Ovary (tissue), 9 donors: ENCODE measurements around the gene SVIL. TPM values are rescaled to one million over a fixed set of nuclear protein-coding genes. Genes with fewer than 3 reads are reported as not detected.
A peak's percentile ranks its signal among the peaks of the same experiment; 100 is the strongest.
"Not testable (repeated sequence)": the region's sequence is repeated elsewhere in the genome, so short reads cannot be mapped to it uniquely, and the experiment has no call there.

Experiments used
- DNase-seq, 5 donors: peaks; one replicate each; pipeline ENCODE4 v3.0.0-alpha.2; 2019 to 2020
- H3K27ac ChIP-seq, 2 donors: fragments of 200-600 bp; one replicate each; pipeline versions ENCODE4 v1.5.1 to v1.8.0; 2019 to 2022
- H3K27me3 ChIP-seq: fragments of 200-600 bp; one replicate; pipeline ENCODE4 v1.8.0; 2022
- H3K36me3 ChIP-seq: fragments of 200-600 bp; sonication (generic); one replicate; pipeline ENCODE4 v1.5.1; 2019
- H3K4me1 ChIP-seq: one replicate; pipeline ENCODE4 v1.8.1; 2013; ENCODE audit warnings: mild to moderate bottlenecking, moderate library complexity; ENCODE audit not compliant: insufficient read depth
- H3K4me3 ChIP-seq: fragments of 200-600 bp; sonication (generic); one replicate; pipeline ENCODE4 v1.5.1; 2017
- H3K9me3 ChIP-seq, 2 donors: fragments of 200-600 bp in 1 of 2; sonication (generic) in 1 of 2; one replicate each; pipeline versions ENCODE4 v1.5.1 to v1.8.1; 2013 to 2019; ENCODE audit warnings: mild to moderate bottlenecking in 1 of 2, moderate library complexity in 1 of 2
- EP300 ChIP-seq: sonication (generic); formaldehyde crosslinking; IDR thresholded peaks from one replicate; pipeline ENCODE4 v1.6.1; 2017; ENCODE audit warnings: antibody characterized with exemption
- POLR2A ChIP-seq: fragments of 450-650 bp; IDR thresholded peaks from one replicate; pipeline ENCODE4 v1.6.1; 2017; ENCODE audit warnings: antibody characterized with exemption, mild to moderate bottlenecking, moderate library complexity
- WGBS, 3 donors: extraction: QIAGEN DNeasy Blood & Tissue Kit in 1 of 3; methylation state at CpG; one replicate each; pipeline versions ENCODE4 v1.1.5 to v1.1.7; 2013 to 2017; 5-methylcytosine and 5-hydroxymethylcytosine counted together
- intact Hi-C, 4 donors: fragments of 100-400 bp; cut with DNase I; formaldehyde crosslinking; loops; one replicate each; pipeline versions ENCODE4 v1.11.0 to v1.15.1; 2022 to 2023
- polyA plus RNA-seq, 2 donors: library from polyadenylated mRNA; stranded (reverse); fragments of 200-250 nt in 1 of 2; fragments of 350-450 nt in 1 of 2; fragmentation: Illumina TruSeq in 1 of 2; extraction: RNeasy Lipid Tissue Mini Kit (QIAGEN cat#74804) in 1 of 2; gene quantifications; one replicate each; pipeline ENCODE4 v1.2.3, GENCODE V29; 2013 to 2014
- total RNA-seq, 7 donors: library from RNA; depleted of rRNA in 2 of 7; stranded (reverse); fragments of >200 nt in 2 of 7; fragmentation: NEBNext Ultra II Directional in 3 of 7; extraction: Animal tissue kit (Norgen Biotek cat#: 25700) in 3 of 7; gene quantifications; one replicate each; pipeline versions ENCODE4 v1.1.0 to v1.2.4, GENCODE V29; 2016 to 2023
- TF ChIP-seq, protein P1 (sequence below), 3 donors: fragments of 450-650 bp in 2 of 3; fragments of 200-600 bp in 1 of 3; IDR thresholded peaks; one replicate each; pipeline versions ENCODE4 v1.5.1 to v1.8.0; 2016 to 2022; ENCODE audit warnings: antibody characterized with exemption in 3 of 3, mild to moderate bottlenecking in 1 of 3
- donor health status: DM: no; HTN: no; CAD: no; lungs with moderate emphysema.
- donor health status: DM: no; HTN: no; CAD: no.
- donor health status: Bipolar disorder and iron deficiency.
- donor health status: DM: yes; HTN: yes; CAD: no.
- donor health status: DM: no; HTN: no; CAD: no.
- donor health status: DM: yes; HTN: yes; CAD: no.

The SVIL gene
- total and polyA plus RNA-seq, 9 donors, result 49.9 to 225 (median 139) TPM

DNA sequence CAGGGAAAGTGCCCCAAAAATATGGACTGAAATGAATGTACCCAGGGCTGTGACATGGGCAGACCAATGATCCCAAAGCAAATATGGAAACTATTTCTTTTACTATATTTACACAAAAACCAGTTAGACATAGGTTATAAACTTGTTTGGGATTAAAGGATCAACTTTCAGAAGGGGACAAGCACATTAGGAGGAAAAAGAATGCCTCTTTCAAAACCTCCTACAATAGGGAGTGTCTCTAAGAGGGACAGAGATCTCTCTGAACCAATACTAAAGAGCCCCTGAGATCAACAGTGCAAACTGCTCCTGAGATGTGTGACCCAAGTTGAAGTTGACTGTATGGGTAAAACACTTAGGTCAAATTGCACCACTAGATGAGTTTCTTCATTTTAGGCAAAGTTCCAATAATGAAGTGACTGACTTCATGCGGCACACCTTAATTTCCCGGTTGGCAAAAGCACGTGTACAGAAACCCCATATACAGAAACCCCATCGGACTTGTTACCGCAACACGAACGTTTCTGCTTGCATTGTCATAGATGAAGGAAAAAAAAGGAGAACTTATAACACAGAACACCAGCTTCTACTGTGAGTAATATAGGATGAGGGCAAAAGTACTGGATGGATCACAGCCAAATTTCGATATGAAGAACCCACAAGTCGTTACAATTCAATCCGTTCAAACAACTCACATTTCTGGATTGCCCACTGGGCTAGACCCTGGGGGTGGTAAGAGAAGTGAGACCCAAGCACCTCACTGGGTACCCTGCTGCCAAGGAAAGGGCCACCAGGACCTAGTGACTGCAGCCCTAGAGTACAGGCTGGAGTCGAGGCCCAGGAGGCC is 4.3 kb downstream of the SVIL start:
- no peak for DNase-seq
- peak overlapping the region in 1 of 2 donors; percentile 21 for H3K27ac ChIP-seq
- peaks cover 27% of the 10 kb centered on the region for H3K4me1 ChIP-seq
- no peaks in the 10 kb centered on the region for H3K36me3 ChIP-seq
- H3K27me3 ChIP-seq, result no peaks in the 10 kb centered on the region
- intact Hi-C loops, result no loop called here
- H3K9me3 ChIP-seq, result no peaks in the 10 kb centered on the region
- no peak for TF ChIP-seq EP300
- WGBS, 3 donors, result 83 to 89% (median 88%) methylated on average over 11 of the region's 11 CpGs
- peak overlapping the region; percentile 23 for H3K4me3 ChIP-seq

GRCh38 chr10:29628912-29629526 is 5.8 kb downstream of the SVIL start:
- Histone ChIP-seq H3K36me3 (no peaks in the 10 kb centered on the region), H3K4me3 (no peak overlapping the region), H3K9me3 (no peaks in the 10 kb centered on the region), H3K27ac (peak overlapping the region in 1 of 2 donors; percentile 52), H3K4me1 (peaks cover 26% of the 10 kb centered on the region), H3K27me3 (no peaks in the 10 kb centered on the region)
- intact Hi-C loops, result no loop called here
- TF ChIP-seq, protein P1, sequence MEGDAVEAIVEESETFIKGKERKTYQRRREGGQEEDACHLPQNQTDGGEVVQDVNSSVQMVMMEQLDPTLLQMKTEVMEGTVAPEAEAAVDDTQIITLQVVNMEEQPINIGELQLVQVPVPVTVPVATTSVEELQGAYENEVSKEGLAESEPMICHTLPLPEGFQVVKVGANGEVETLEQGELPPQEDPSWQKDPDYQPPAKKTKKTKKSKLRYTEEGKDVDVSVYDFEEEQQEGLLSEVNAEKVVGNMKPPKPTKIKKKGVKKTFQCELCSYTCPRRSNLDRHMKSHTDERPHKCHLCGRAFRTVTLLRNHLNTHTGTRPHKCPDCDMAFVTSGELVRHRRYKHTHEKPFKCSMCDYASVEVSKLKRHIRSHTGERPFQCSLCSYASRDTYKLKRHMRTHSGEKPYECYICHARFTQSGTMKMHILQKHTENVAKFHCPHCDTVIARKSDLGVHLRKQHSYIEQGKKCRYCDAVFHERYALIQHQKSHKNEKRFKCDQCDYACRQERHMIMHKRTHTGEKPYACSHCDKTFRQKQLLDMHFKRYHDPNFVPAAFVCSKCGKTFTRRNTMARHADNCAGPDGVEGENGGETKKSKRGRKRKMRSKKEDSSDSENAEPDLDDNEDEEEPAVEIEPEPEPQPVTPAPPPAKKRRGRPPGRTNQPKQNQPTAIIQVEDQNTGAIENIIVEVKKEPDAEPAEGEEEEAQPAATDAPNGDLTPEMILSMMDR (IDR thresholded peaks at IDR 0.05), result no peak
- TF ChIP-seq EP300 (no peak), POLR2A (no peak)
- no peak for DNase-seq
- WGBS, 3 donors, result 51 to 69% (median 62%) methylated on average over 12 of the region's 12 CpGs

DNA sequence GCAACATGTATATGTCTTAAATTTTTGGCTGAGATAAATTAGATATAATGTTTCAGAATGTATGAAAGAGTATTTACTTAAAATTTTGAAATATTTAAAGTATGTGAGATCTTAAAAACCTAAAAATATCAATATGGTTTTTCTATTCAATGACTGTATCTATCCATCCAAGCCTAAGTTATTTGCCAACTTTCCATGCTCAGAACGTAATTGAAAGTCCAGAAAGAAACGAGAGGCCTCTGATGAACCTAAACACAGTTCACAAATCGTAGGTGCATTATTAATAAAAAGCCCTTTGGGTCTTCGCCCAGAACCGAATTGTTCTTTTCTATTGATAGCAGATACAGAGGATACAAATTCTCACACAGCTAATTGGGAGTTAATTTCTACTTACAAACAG is 6.5 kb downstream of the SVIL start:
- no peaks in the 10 kb centered on the region for H3K36me3 ChIP-seq
- peak overlapping the region in 1 of 2 donors; percentile 52 for H3K27ac ChIP-seq
- no peaks in the 10 kb centered on the region for H3K9me3 ChIP-seq
- H3K4me1 ChIP-seq, result peaks cover 30% of the 10 kb centered on the region
- DNase-seq, result no peak
- no peak overlapping the region for H3K4me3 ChIP-seq
- 37 to 46% (median 40%) methylated on average over 5 of the region's 5 CpGs for WGBS, 3 donors
- intact Hi-C loops, result no loop called here
- no peaks in the 10 kb centered on the region for H3K27me3 ChIP-seq
- TF ChIP-seq EP300, result no peak
- no peak for TF ChIP-seq POLR2A
- TF ChIP-seq, protein P1 (IDR thresholded peaks at IDR 0.05), result no peak

- Histone ChIP-seq H3K4me1 (peaks cover 31% of the 10 kb centered on the region), H3K9me3 (no peaks in the 10 kb centered on the region), H3K27me3 (no peaks in the 10 kb centered on the region), H3K27ac (no peak overlapping the region), H3K4me3 (no peak overlapping the region), H3K36me3 (no peaks in the 10 kb centered on the region)
- TF ChIP-seq POLR2A (no peak), EP300 (no peak)
- TF ChIP-seq, protein P1 (IDR thresholded peaks at IDR 0.05), result no peak
- intact Hi-C loops, result no loop called here
- no peak for DNase-seq
- 53 to 57% (median 57%) methylated on average over 7 of the region's 7 CpGs for WGBS, 3 donors
Observed at GRCh38 chr10:29627201-29628132, 7.3 kb downstream of the SVIL start.

DNA sequence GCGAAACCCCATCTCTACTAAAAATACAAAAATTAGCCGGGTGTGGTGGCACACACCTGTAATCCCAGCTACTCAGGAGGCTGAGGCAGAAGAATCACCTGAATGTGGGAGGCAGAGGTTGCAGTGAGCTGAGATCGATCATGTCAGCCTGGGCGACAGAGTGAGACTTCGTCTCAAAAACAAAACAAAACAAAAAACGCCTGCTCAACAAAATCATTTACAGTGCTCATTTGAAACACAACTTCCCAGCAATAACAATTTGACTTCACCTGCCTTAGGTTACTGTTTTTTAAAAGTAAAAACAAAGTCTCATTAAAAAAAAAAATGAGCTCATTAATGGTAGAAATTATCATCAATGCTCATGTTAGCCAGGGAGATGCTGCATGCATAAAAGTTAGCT is 10.4 kb downstream of the SVIL start:
- H3K27me3 ChIP-seq, intact Hi-C loops, H3K9me3 ChIP-seq, H3K27ac ChIP-seq, H3K4me3 ChIP-seq, DNase-seq, H3K36me3 ChIP-seq: not testable (repeated sequence)
- 84 to 88% (median 84%) methylated on average over 6 of the region's 6 CpGs for WGBS, 3 donors
- peaks cover 27% of the 10 kb centered on the region for H3K4me1 ChIP-seq
